NCI-H82 (cell line): ENCODE data around the gene CCDC28A.
A peak's percentile ranks its signal among the peaks of the same experiment; 100 is the strongest.

Experiments used
- DNase-seq: peaks from one replicate; lab custom pipeline; 2025; lab: John Stamatoyannopoulos, UW

Gene CCDC28A

DNA sequence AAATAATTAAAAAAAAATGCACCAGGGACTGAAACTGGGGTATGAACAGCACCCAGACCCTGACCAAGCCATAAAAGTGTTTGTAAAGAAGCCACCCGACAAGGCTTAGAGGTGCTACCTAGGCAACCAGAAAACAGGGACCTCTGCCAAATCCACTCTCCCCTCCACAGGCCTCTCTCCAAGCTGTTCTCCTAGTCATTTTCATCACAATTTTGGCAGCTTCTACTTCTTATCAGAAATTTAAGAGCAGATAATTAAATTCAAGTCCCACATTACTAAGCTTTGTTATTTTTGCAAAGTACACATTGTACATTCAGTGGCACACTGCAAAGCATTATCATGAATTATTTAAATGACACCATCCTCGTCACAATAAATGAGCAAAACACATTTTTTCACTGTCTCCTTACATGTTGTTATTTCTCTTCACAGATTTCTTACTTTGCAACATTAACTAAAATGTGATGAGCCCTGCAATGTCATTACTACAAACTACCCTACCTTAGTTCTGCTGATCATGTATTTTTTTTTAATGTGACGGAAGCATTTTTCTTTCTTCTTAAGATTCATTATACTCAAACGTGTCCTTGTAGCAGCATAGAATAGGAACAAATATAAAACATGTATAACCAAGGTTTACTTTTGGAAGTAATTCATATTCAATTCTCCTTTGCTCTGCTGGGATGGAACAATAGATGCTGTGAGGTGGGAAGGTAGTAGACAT, 60.4 kb downstream of the CCDC28A start:
- peak; percentile 51 for DNase-seq

DNA sequence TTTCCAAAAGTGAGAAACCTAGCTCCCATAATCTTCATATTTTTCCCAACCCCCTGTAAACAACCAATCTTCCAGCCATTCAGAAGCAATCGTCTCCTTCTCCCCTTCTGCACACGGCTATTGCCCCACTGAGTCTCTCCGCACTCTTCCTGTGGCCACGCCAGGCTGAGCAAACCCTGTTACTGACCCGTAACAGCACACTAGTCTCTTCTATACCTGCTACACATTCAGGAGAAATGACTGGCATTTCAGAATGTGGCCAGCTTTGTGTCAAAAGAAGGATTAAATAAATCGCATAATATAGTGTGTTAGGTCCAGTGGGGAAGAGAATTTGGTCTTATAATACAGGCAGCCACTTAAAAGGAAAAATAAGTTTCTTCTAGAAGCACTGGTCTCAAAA, 63.7 kb downstream of the CCDC28A start:
- DNase-seq = no peak
